ENCODE data around the gene NFATC1. TPM values are rescaled to one million over a fixed set of nuclear protein-coding genes. Genes with fewer than 3 reads are reported as not detected.

NFATC1 gene
- total RNA-seq, 1 donor from 2014 or later, result 52.6 TPM

GRCh38 chr18:79542876-79543750, 147.4 kb downstream of the NFATC1 start:
- CTCF ChIA-PET, result no interaction called here
- Mint-ChIP-seq H3K9me3 (no peaks in the 10 kb centered on the region), H3K4me1 (no peaks in the 10 kb centered on the region), H3K27me3 (no peaks in the 10 kb centered on the region), H3K36me3 (ENCODE audit: low read depth) (peaks cover 1% of the 10 kb centered on the region), H3K4me3 (no peak overlapping the region), H3K27ac (no peak overlapping the region)
- POLR2A ChIA-PET, result no interaction called here
- intact Hi-C loops (cut with micrococcal nuclease), result loop anchor here (1.0 kb wide), 1 partner anchor 18 kb away; no protein-coding TSS in a partner anchor
- ATAC-seq (ENCODE audit: low read depth), result no peak
- TF ChIP-seq, protein P1, sequence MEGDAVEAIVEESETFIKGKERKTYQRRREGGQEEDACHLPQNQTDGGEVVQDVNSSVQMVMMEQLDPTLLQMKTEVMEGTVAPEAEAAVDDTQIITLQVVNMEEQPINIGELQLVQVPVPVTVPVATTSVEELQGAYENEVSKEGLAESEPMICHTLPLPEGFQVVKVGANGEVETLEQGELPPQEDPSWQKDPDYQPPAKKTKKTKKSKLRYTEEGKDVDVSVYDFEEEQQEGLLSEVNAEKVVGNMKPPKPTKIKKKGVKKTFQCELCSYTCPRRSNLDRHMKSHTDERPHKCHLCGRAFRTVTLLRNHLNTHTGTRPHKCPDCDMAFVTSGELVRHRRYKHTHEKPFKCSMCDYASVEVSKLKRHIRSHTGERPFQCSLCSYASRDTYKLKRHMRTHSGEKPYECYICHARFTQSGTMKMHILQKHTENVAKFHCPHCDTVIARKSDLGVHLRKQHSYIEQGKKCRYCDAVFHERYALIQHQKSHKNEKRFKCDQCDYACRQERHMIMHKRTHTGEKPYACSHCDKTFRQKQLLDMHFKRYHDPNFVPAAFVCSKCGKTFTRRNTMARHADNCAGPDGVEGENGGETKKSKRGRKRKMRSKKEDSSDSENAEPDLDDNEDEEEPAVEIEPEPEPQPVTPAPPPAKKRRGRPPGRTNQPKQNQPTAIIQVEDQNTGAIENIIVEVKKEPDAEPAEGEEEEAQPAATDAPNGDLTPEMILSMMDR (IDR thresholded peaks at IDR 0.05), result no peak
- no peak for DNase-seq

- DNase-seq (no peak), ATAC-seq (ENCODE audit: low read depth) (no peak)
- no peak overlapping the region for H3K4me3 Mint-ChIP-seq
- POLR2A ChIA-PET, result no interaction called here
- no peaks in the 10 kb centered on the region for H3K4me1 Mint-ChIP-seq
- intact Hi-C loops (cut with micrococcal nuclease), result no loop called here
- no peaks in the 10 kb centered on the region for H3K27me3 Mint-ChIP-seq
- no peaks in the 10 kb centered on the region for H3K9me3 Mint-ChIP-seq
- TF ChIP-seq, protein P1 (IDR thresholded peaks at IDR 0.05), result no peak
- H3K36me3 Mint-ChIP-seq (ENCODE audit: low read depth), result no peaks in the 10 kb centered on the region
- no peak overlapping the region for H3K27ac Mint-ChIP-seq
- CTCF ChIA-PET, result no interaction called here
Observed at GRCh38 chr18:79543861-79544385, 148.2 kb downstream of the NFATC1 start.

- Mint-ChIP-seq H3K4me1 (no peaks in the 10 kb centered on the region), H3K9me3 (no peaks in the 10 kb centered on the region), H3K36me3 (ENCODE audit: low read depth) (no peaks in the 10 kb centered on the region), H3K27ac (no peak overlapping the region), H3K4me3 (no peak overlapping the region), H3K27me3 (no peaks in the 10 kb centered on the region)
- POLR2A ChIA-PET, result no interaction called here
- TF ChIP-seq, protein P1 (IDR thresholded peaks at IDR 0.05), result no peak
- intact Hi-C loops (cut with micrococcal nuclease), result no loop called here
- ATAC-seq (ENCODE audit: low read depth) (no peak), DNase-seq (no peak)
- CTCF ChIA-PET, result no interaction called here
Observed at GRCh38 chr18:79544386-79544963, 148.7 kb downstream of the NFATC1 start.

GRCh38 chr18:79545255-79545654, 149.5 kb downstream of the NFATC1 start:
- ChIA-PET POLR2A (no interaction called here), CTCF (no interaction called here)
- no peaks in the 10 kb centered on the region for H3K4me1 Mint-ChIP-seq
- H3K27ac Mint-ChIP-seq, result no peak overlapping the region
- H3K36me3 Mint-ChIP-seq (ENCODE audit: low read depth), result no peaks in the 10 kb centered on the region
- no peak for ATAC-seq (ENCODE audit: low read depth)
- H3K9me3 Mint-ChIP-seq, result no peaks in the 10 kb centered on the region
- no peak for DNase-seq
- no peak overlapping the region for H3K4me3 Mint-ChIP-seq
- intact Hi-C loops (cut with micrococcal nuclease), result no loop called here
- TF ChIP-seq, protein P1 (IDR thresholded peaks at IDR 0.05), result no peak
- no peaks in the 10 kb centered on the region for H3K27me3 Mint-ChIP-seq

- Mint-ChIP-seq H3K9me3 (no peaks in the 10 kb centered on the region), H3K36me3 (ENCODE audit: low read depth) (no peaks in the 10 kb centered on the region), H3K4me3 (no peak overlapping the region), H3K27ac (no peak overlapping the region), H3K4me1 (no peaks in the 10 kb centered on the region), H3K27me3 (no peaks in the 10 kb centered on the region)
- POLR2A ChIA-PET, result no interaction called here
- no peak for ATAC-seq (ENCODE audit: low read depth)
- intact Hi-C loops (cut with micrococcal nuclease), result no loop called here
- no peak for DNase-seq
- CTCF ChIA-PET, result no interaction called here
- TF ChIP-seq, protein P1 (IDR thresholded peaks at IDR 0.05), result no peak
Observed at GRCh38 chr18:79545736-79546171, 150.0 kb downstream of the NFATC1 start.

Data from activated B cell treated with CpG ODN at 0.5 μM for 24 hours (primary cell).